Spinal cord (tissue), 10 donors: ENCODE data around the gene UPF2. TPM values are rescaled to one million over a fixed set of nuclear protein-coding genes. Genes with fewer than 3 reads are reported as not detected.
"Not testable (repeated sequence)": the region's sequence is repeated elsewhere in the genome, so short reads cannot be mapped to it uniquely, and the experiment has no call there.

Source experiments
- DNase-seq, 6 donors: peaks; one replicate each; pipeline versions ENCODE4 v3.0.0 to v3.0.0-alpha.2; 2013 to 2015; ENCODE audit warnings: low spot score in 6 of 6, low read depth in 4 of 6
- H3K27ac ChIP-seq: one replicate; pipeline ENCODE4 v1.5.1; 2013; ENCODE audit warnings: low read depth, low read length, control low read depth
- H3K27me3 ChIP-seq: one replicate; pipeline ENCODE4 v1.6.1; 2013; ENCODE audit warnings: low read length; ENCODE audit not compliant: control insufficient read depth, insufficient read depth
- H3K36me3 ChIP-seq: one replicate; pipeline ENCODE4 v1.6.1; 2013; ENCODE audit warnings: low read length; ENCODE audit not compliant: control insufficient read depth, insufficient read depth
- H3K4me1 ChIP-seq: one replicate; pipeline ENCODE4 v1.6.1; 2013; ENCODE audit warnings: low read length; ENCODE audit not compliant: control insufficient read depth, insufficient read depth
- H3K4me3 ChIP-seq: one replicate; pipeline ENCODE4 v1.5.1; 2013; ENCODE audit warnings: low read depth, low read length, control low read depth
- H3K9me3 ChIP-seq: one replicate; pipeline ENCODE4 v1.6.1; 2013; ENCODE audit warnings: low read length; ENCODE audit not compliant: control insufficient read depth, insufficient read depth
- whole genome bisulfite sequencing: methylation state at CpG from one replicate; pipeline ENCODE4 v1.1.5; 2013; ENCODE audit warnings: missing lambda C conversion rate; ENCODE audit not compliant: insufficient coverage; 5-methylcytosine and 5-hydroxymethylcytosine counted together
- long read RNA-seq, 4 donors: transcript quantifications; one replicate each; lab custom pipeline, GENCODE V29; 2026
- polyA plus RNA-seq, 2 donors: library from polyadenylated mRNA; unstranded; fragments of 120-200 nt; gene quantifications; one replicate each; pipeline ENCODE4 v1.2.1, GENCODE V29; 2013; ENCODE audit not compliant: insufficient read length in 2 of 2
- total RNA-seq, 2 donors: library from RNA; depleted of rRNA in 1 of 2; stranded (reverse); fragments of 120-200 nt in 1 of 2; fragments of >200 nt in 1 of 2; gene quantifications; one replicate each; pipeline versions ENCODE4 v1.2.3 to v1.2.4, GENCODE V29; 2013 to 2014
- donor health status: healthy.

The UPF2 gene
- total RNA-seq (10 to 100 TPM; 24.2 to 24.7 TPM), polyA plus RNA-seq (10 to 100 TPM; 16.2 to 20.0 TPM)
- long read RNA-seq, donor 1, partial matches to known transcripts, result 24 of 25 reads
- long read RNA-seq, donor 1, other reads (novel, unspliced or antisense), result 0 of 25 reads
- long read RNA-seq, donor 2, partial matches to known transcripts, result 9 of 9 reads
- long read RNA-seq, donor 2, other reads (novel, unspliced or antisense), result 0 of 9 reads
- long read RNA-seq, donor 3, partial matches to known transcripts, result 16 of 17 reads
- long read RNA-seq, donor 3, other reads (novel, unspliced or antisense), result 0 of 17 reads
- long read RNA-seq, donor 4, partial matches to known transcripts, result 34 of 34 reads
- long read RNA-seq, donor 4, other reads (novel, unspliced or antisense), result 0 of 34 reads

- H3K4me1 ChIP-seq, result peaks cover 10% of the 10 kb centered on the region
- H3K27me3 ChIP-seq, result no peaks in the 10 kb centered on the region
- no peaks in the 10 kb centered on the region for H3K9me3 ChIP-seq
- peak within 1 kb of the TSS; percentile 76 for H3K4me3 ChIP-seq
- 5% methylated on average over 44 of the region's 56 CpGs for WGBS
- DNase-seq, result peak; percentile 92 to 100 (median 98)
- no peaks in the 10 kb centered on the region for H3K36me3 ChIP-seq
- peak within 1 kb of the TSS; percentile 99 for H3K27ac ChIP-seq
Measured at GRCh38 chr10:12042797-12043651, at the start of gene UPF2. UPF2 (minus strand) TSS chr10:12042809; CDS start chr10:12035423, 7,386 bp downstream.

DNA sequence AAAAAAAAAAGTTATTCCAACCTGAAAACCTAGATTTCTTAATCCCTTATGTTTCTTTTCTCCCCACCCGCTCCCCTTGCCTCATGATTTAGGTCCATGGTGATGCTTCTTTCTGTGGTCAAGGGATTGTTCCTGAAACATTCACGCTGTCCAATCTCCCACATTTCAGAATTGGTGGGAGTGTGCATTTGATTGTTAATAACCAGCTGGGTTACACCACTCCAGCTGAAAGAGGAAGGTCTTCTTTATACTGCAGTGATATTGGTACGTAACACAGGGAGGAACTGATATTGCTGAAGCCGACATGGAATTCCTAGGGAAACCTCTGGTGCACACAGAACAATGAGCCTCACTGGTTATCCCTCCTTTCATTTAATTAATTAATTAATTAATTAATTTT, 48.8 kb upstream of the UPF2 start:
- Histone ChIP-seq H3K4me1 (no peaks in the 10 kb centered on the region), H3K4me3 (no peak overlapping the region), H3K27me3 (no peaks in the 10 kb centered on the region), H3K9me3 (no peaks in the 10 kb centered on the region), H3K36me3 (peaks cover 75% of the 10 kb centered on the region), H3K27ac (no peak overlapping the region)
- no CpG with 5 or more reads among the region's 4 CpGs for WGBS
- no peak for DNase-seq

DNA sequence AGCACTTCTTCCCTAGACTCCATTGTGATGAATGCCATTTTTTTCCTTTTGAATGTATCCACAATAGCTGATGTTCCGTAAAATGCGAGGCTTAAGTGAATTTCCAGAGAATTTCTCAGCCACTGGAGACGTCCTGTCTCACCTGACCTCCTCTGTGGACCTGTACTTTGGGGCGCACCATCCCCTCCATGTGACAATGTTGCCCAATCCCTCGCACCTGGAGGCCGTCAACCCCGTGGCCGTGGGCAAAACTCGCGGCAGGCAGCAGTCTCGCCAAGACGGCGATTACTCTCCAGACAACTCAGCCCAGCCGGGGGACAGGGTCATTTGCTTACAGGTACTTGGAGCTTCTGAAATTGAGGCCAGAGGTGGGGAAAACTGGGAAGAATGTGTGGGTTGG, 46.3 kb upstream of the UPF2 start:
- Histone ChIP-seq H3K36me3 (peaks cover 76% of the 10 kb centered on the region), H3K9me3 (no peaks in the 10 kb centered on the region), H3K4me1 (no peaks in the 10 kb centered on the region), H3K27ac (no peak overlapping the region), H3K27me3 (no peaks in the 10 kb centered on the region), H3K4me3 (no peak overlapping the region)
- 95% methylated on average over 14 of the region's 14 CpGs for WGBS
- DNase-seq, result no peak

- H3K27me3 ChIP-seq, result no peaks in the 10 kb centered on the region
- peaks cover 45% of the 10 kb centered on the region for H3K36me3 ChIP-seq
- H3K4me3 ChIP-seq, result no peak overlapping the region
- no peak for DNase-seq
- H3K27ac ChIP-seq, result no peak overlapping the region
- no CpG with 5 or more reads among the region's 6 CpGs for WGBS
- no peaks in the 10 kb centered on the region for H3K4me1 ChIP-seq
- no peaks in the 10 kb centered on the region for H3K9me3 ChIP-seq
Measured at GRCh38 chr10:12081879-12082557, 39.4 kb upstream of the UPF2 start.

DNA sequence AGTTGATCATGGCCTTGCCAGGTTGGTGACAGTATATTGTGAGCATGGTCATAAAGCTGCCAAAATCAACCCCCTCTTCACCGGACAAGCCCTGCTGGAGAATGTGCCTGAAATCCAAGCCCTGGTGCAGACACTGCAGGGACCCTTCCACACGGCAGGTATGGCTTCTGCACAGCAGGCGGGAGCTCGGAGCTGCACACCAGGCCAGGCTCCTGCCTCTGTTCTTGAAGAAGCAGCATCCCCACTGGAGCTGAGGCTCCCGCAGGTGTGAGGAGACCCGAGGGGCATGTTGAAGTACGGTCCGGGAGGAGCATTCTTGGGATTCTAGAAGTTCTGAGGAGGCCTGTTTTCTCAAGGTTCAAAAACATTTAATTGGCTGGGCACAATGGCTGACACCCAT, 38.9 kb upstream of the UPF2 start:
- no peaks in the 10 kb centered on the region for H3K27me3 ChIP-seq
- H3K9me3 ChIP-seq, result no peaks in the 10 kb centered on the region
- H3K4me1 ChIP-seq, result no peaks in the 10 kb centered on the region
- peaks cover 39% of the 10 kb centered on the region for H3K36me3 ChIP-seq
- no peak overlapping the region for H3K4me3 ChIP-seq
- H3K27ac ChIP-seq, result no peak overlapping the region
- WGBS, result 91% methylated on average over 5 of the region's 8 CpGs
- DNase-seq, result no peak

DNA sequence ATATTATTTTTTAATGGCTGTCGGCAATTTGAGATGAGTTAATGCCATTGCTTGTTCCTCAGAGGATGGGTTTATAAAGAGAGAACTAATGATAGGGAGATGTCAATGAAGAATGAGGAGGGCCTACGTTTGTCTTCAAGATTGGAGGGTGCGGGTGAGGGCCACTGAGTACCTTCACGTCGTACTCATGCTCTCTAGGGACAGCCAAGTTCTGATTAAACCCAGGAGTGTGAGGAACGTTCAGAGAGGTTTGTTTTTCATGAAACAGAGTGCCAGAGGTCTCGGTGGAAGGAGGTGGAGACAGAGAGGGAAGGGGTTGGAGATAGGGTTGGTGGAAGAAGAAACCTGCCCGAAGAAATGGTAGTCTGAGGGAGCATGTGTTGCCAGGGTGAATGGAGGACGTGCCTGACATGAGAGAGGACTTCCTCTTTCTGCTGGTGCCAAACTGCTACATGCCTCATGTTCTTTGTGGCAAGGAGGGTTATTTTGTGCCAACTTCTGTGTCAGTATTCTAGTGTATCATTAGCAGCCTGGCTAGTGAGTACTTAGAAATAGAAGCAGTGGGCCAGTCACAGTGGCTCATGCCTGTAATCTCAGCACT, 35.1 kb upstream of the UPF2 start:
- H3K36me3 ChIP-seq, result peaks cover 15% of the 10 kb centered on the region
- DNase-seq, result no peak
- no peak overlapping the region for H3K4me3 ChIP-seq
- WGBS, result 75% methylated on average over 8 of the region's 9 CpGs
- no peaks in the 10 kb centered on the region for H3K9me3 ChIP-seq
- no peaks in the 10 kb centered on the region for H3K4me1 ChIP-seq
- no peak overlapping the region for H3K27ac ChIP-seq
- no peaks in the 10 kb centered on the region for H3K27me3 ChIP-seq

DNA sequence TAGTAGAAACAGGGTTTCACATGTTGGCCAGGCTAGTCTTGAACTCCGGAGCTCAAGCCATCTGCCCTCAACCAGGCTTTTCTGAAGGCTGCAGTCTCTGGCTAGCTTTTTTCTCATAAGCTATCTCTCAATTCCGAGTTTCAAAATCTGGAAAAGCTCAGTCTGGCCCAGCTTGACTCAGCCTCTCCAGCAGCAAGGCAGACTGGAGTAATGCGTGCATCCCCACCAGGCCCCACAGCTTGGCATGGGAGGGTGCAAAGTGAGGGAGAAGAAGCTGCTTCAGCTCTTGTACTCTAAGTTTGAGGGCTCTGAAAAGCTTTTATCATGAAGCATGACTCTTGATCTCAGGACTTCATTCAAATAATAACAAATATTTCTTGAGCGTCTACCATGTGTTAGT, 30.9 kb upstream of the UPF2 start:
- no peak overlapping the region for H3K27ac ChIP-seq
- H3K9me3 ChIP-seq, result no peaks in the 10 kb centered on the region
- DNase-seq, result no peak
- H3K27me3 ChIP-seq, result no peaks in the 10 kb centered on the region
- peaks cover 8% of the 10 kb centered on the region for H3K4me1 ChIP-seq
- whole genome bisulfite sequencing, result 79% methylated on average over 2 of the region's 4 CpGs
- H3K36me3 ChIP-seq, result peaks cover 9% of the 10 kb centered on the region
- H3K4me3 ChIP-seq, result no peak overlapping the region

DNA sequence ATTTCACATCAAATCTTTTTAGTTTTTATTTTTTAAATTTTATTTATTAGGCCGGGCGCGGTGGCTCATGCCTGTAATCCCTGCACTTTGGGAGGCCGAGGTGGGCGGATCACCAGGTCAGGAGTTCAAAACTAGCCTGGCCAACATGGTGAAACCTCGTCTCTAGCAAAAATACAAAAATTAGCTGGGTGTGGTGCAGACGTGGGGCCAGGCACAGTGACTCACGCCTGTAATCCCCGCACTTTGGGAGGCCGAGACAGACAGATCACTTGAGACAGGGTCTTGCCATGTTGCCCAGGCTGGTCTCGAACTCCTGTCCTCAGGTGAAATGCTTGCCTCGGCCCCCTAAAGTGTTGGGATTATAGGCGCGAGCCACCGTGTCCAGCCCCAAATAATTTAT, 28.8 kb upstream of the UPF2 start:
- H3K9me3 ChIP-seq, H3K27me3 ChIP-seq, H3K36me3 ChIP-seq, H3K27ac ChIP-seq, H3K4me3 ChIP-seq, DNase-seq: not testable (repeated sequence)
- 95% methylated on average over 10 of the region's 15 CpGs for WGBS
- H3K4me1 ChIP-seq, result peaks cover 12% of the 10 kb centered on the region
